Measurements from ENCODE around the gene RUFY1.
"Not testable (repeated sequence)": the region's sequence is repeated elsewhere in the genome, so short reads cannot be mapped to it uniquely, and the experiment has no call there.

DNA sequence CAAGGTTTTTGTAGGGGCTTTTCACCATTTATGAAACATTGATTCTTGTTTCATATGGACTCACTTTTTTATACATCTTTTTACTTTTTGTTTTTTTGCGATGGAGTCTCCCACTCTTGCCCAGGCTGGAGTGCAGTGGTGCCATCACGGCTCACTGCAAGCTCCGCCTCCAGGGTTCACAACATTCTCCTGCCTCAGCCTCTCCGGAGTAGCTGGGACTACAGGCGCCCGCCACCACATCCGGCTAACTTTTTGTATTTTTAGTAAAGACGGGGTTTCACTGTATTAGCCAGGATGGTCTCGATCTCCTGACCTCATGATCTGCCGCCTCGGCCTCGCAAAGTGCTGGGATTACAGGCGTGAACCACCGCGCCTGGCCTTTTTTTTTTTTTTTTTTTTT, 7.1 kb upstream of the RUFY1 start:
- TF ChIP-seq, protein P1, sequence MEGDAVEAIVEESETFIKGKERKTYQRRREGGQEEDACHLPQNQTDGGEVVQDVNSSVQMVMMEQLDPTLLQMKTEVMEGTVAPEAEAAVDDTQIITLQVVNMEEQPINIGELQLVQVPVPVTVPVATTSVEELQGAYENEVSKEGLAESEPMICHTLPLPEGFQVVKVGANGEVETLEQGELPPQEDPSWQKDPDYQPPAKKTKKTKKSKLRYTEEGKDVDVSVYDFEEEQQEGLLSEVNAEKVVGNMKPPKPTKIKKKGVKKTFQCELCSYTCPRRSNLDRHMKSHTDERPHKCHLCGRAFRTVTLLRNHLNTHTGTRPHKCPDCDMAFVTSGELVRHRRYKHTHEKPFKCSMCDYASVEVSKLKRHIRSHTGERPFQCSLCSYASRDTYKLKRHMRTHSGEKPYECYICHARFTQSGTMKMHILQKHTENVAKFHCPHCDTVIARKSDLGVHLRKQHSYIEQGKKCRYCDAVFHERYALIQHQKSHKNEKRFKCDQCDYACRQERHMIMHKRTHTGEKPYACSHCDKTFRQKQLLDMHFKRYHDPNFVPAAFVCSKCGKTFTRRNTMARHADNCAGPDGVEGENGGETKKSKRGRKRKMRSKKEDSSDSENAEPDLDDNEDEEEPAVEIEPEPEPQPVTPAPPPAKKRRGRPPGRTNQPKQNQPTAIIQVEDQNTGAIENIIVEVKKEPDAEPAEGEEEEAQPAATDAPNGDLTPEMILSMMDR (conservative IDR thresholded peaks at IDR 0.05; ENCODE audit: low read length): not testable (repeated sequence)
- TF ChIP-seq EZH2phosphoT487 (IDR thresholded peaks at IDR 0.05; ENCODE audit: borderline replicate concordance, low read depth, low read length): not testable (repeated sequence)

Data from OCI-LY7 (cell line).